HG02588 (cell line): Measurements from ENCODE around the gene PLEKHB1.

Experiments
- ATAC-seq: cut with Tn5 transposase; IDR thresholded peaks from one replicate; pipeline ENCODE4 v1.9.1; 2021; ENCODE audit warnings: mild to moderate bottlenecking, moderate library complexity; ENCODE audit not compliant: unreplicated experiment

Gene PLEKHB1

GRCh38 chr11:73648121-73648520 lies 1.7 kb downstream of the PLEKHB1 start:
- no peak for ATAC-seq

GRCh38 chr11:73648571-73649046 lies 2.2 kb downstream of the PLEKHB1 start:
- ATAC-seq = no peak

- ATAC-seq = no peak
Measured at GRCh38 chr11:73649206-73649605, 2.8 kb downstream of the PLEKHB1 start.

GRCh38 chr11:73650400-73650799 lies 4.0 kb downstream of the PLEKHB1 start:
- no peak for ATAC-seq

- ATAC-seq = no peak
Measured at GRCh38 chr11:73651252-73651651, 4.9 kb downstream of the PLEKHB1 start.

- ATAC-seq = no peak
Measured at GRCh38 chr11:73651661-73652045, 5.3 kb downstream of the PLEKHB1 start.

GRCh38 chr11:73652046-73652730 lies 5.8 kb downstream of the PLEKHB1 start:
- ATAC-seq = no peak

GRCh38 chr11:73652856-73653559 lies 6.6 kb downstream of the PLEKHB1 start:
- no peak for ATAC-seq

- ATAC-seq = no peak
Measured at GRCh38 chr11:73653996-73654395, 7.6 kb downstream of the PLEKHB1 start.

GRCh38 chr11:73654482-73655021 lies 8.2 kb downstream of the PLEKHB1 start:
- ATAC-seq = no peak

GRCh38 chr11:73655686-73656085 lies 9.3 kb downstream of the PLEKHB1 start:
- no peak for ATAC-seq

- no peak for ATAC-seq
Measured at GRCh38 chr11:73656985-73657384, 10.6 kb downstream of the PLEKHB1 start.

GRCh38 chr11:73659961-73660360 lies 13.6 kb downstream of the PLEKHB1 start:
- ATAC-seq = no peak

- ATAC-seq = no peak
Measured at GRCh38 chr11:73660497-73661034, 14.2 kb downstream of the PLEKHB1 start.

GRCh38 chr11:73661035-73661628 lies 14.8 kb downstream of the PLEKHB1 start:
- no peak for ATAC-seq

GRCh38 chr11:73662445-73663157 lies 16.2 kb downstream of the PLEKHB1 start:
- ATAC-seq = no peak

GRCh38 chr11:73663604-73664495 lies 17.5 kb downstream of the PLEKHB1 start:
- no peak for ATAC-seq

GRCh38 chr11:73664877-73665276 lies 18.5 kb downstream of the PLEKHB1 start:
- ATAC-seq = no peak

GRCh38 chr11:73667891-73668290 lies 21.5 kb downstream of the PLEKHB1 start:
- no peak for ATAC-seq

GRCh38 chr11:73670808-73671207 lies 24.4 kb downstream of the PLEKHB1 start:
- no peak for ATAC-seq
